GM12873 (cell line): ENCODE measurements around the gene RASAL3.

ENCODE experiments used
- CTCF ChIP-seq: IDR thresholded peaks from 2 replicates; pipeline ENCODE4 v1.5.1; 2012; ENCODE audit warnings: low read depth, mild to moderate bottlenecking, moderate library complexity, low read length, control low read depth; ENCODE audit not compliant: insufficient read depth; ENCODE audit errors: missing control alignments

Gene RASAL3

DNA sequence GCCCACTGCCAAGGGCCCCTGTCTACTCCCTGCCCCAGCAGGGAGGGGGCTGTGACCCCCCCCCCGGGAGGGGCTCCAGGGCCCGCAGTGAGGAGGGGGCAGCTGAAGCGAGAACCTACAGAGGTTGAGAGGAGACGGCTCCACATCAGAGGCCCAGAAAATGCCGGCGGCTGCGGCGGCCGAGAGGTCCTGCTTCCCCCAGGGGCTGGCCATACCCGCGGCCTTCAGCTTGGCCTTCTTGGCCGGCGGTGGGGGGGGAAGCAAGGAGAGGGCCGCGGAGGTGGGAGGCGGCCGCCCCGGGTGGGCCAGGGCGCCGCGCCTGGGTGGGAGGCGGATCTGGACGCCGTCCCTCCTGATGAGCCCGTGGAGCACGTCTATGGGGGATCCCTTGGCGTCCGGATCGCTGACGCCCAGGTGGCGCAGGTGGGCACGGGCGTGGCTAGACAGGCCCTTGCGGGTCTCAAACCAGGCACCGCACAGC lies 36.3 kb downstream of the RASAL3 start:
- no peak for TF ChIP-seq CTCF

GRCh38 chr19:15427350-15427700 lies 37.0 kb downstream of the RASAL3 start:
- TF ChIP-seq CTCF: no peak

GRCh38 chr19:15426485-15427349 lies 37.6 kb downstream of the RASAL3 start:
- TF ChIP-seq CTCF: no peak

GRCh38 chr19:15425321-15425950 lies 38.9 kb downstream of the RASAL3 start:
- no peak for TF ChIP-seq CTCF

DNA sequence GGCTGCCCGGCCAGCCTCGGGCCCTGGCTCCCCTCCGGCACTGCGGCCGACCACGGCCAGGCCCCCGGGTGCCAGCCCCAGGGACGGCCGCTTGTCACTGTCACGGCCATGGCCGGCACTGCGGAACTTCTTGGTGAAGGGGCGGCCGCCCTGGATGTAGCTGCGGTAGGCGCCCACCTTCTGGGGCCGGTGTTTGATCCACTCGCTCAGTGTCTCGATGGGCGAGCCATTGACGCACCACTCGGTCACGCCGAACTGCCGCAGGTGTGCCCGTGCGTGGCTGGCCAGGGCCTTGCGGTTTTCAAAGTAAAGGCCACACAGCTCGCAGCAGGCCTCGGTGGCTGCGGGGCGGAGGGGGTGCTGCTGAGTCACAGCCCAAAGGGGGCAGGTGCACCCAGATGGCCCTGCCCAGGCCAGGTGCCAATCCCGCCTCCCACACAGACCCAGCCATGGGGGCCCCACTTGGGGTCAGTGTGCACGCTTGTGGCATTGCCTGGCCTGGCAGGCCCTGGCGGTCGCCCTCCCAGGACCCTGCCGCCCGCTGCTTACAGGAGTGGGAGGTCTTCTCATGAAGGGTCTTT lies 39.6 kb downstream of the RASAL3 start:
- no peak for TF ChIP-seq CTCF

- no peak for TF ChIP-seq CTCF
These were observed 40.2 kb downstream of the RASAL3 start for GRCh38 chr19:15424121-15424520.

DNA sequence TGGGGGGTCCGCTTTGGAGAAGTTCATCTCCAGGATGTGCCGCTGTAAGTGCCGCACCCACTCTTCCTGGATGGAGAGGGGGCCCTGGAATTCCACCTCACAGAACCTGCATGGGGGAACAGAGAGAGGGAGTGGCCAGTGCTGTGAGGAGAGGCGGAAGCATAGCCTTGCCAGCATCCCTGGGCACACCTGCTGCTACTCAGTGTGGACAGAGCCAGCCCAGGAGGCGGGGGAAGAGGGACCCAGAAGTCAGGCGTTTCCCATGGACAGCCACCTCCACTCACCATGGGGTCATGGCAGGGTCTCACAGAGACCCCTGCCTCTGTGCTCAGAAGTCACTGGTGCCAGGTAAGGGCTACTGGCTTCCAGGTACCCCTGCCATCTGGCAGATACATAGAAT lies 41.2 kb downstream of the RASAL3 start:
- TF ChIP-seq CTCF: no peak
